Stimulated activated memory B cell treated with anti-CD40 and anti-IgM and Interleukin-4, amounts not matched to agents 10 μg/mL and 1 μg/mL and 100 μg/mL, for 72 hours (primary cell): ENCODE data around the gene HSD17B12.
"Not testable (repeated sequence)": the region's sequence is repeated elsewhere in the genome, so short reads cannot be mapped to it uniquely, and the experiment has no call there.

Experiments
- ATAC-seq: fragments of 150-1000 bp; cut with Tn5 transposase; 2 replicates; pipeline ENCODE4 v1.10.0; 2021
- H3K27ac Mint-ChIP-seq: one replicate; pipeline ENCODE4 v1.8.0; 2022; ENCODE audit warnings: mild to moderate bottlenecking, mixed read lengths
- H3K27me3 Mint-ChIP-seq: one replicate; pipeline ENCODE4 v1.8.0; 2022; ENCODE audit warnings: mixed read lengths
- H3K36me3 Mint-ChIP-seq: one replicate; pipeline ENCODE4 v1.8.0; 2022; ENCODE audit warnings: mixed read lengths
- H3K4me1 Mint-ChIP-seq: one replicate; pipeline ENCODE4 v1.8.0; 2022; ENCODE audit warnings: mixed read lengths
- H3K4me3 Mint-ChIP-seq: one replicate; pipeline ENCODE4 v1.8.0; 2022; ENCODE audit warnings: mild to moderate bottlenecking, moderate library complexity, mixed read lengths
- H3K9me3 Mint-ChIP-seq: one replicate; pipeline ENCODE4 v1.8.0; 2022; ENCODE audit warnings: mixed read lengths

The HSD17B12 gene

DNA sequence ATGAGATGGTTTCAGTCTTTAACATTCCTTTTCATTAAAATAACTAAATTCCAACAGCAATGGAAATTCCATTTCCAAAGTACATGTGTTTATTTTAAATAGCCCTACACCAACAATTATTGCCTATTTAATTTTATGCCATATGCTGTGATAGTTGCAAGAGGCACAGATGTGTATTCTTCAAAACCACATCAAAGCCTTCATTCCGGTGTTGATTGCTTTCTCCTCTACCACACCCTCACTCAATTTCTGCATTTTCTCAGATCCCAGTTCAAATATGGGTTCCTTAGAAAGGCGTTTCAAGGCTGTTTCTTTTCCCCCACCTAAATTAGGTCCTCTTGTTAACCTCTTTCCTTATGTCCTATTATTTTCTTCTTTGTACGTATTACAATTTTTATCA lies 6.0 kb upstream of the HSD17B12 start:
- peaks cover 15% of the 10 kb centered on the region for H3K27me3 Mint-ChIP-seq
- ATAC-seq, result no peak
- H3K4me3 Mint-ChIP-seq, result no peak overlapping the region

DNA sequence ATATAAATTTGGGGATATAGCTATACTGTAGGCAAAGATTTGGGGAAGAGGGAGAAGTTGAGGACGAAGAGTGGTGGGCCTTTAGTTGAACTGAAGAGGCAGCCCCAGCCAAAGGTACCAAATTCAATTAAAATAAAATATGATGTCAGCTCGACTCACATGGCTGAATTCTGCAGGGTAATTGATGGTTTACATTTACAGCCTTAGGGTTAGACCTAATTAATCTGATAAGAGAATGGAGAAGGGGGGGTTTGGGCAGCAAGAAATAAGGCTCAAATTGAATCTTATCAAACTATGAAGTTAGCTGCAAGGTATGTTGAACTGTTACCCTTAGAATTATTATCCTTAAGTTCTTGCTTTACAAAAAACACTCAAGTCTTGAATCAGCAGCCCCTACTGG lies 3.6 kb upstream of the HSD17B12 start:
- ATAC-seq, result no peak
- H3K9me3 Mint-ChIP-seq, result peaks cover 2% of the 10 kb centered on the region
- no peak overlapping the region for H3K4me3 Mint-ChIP-seq
- H3K27ac Mint-ChIP-seq, result no peak overlapping the region
- H3K27me3 Mint-ChIP-seq, result peaks cover 15% of the 10 kb centered on the region
- no peaks in the 10 kb centered on the region for H3K36me3 Mint-ChIP-seq
- H3K4me1 Mint-ChIP-seq, result peaks cover 17% of the 10 kb centered on the region

More for the DNA sequence above, 6.0 kb upstream of the HSD17B12 start:
- H3K27ac Mint-ChIP-seq, result no peak overlapping the region
- H3K9me3 Mint-ChIP-seq, result peaks cover 2% of the 10 kb centered on the region
- no peaks in the 10 kb centered on the region for H3K36me3 Mint-ChIP-seq
- no peaks in the 10 kb centered on the region for H3K4me1 Mint-ChIP-seq

DNA sequence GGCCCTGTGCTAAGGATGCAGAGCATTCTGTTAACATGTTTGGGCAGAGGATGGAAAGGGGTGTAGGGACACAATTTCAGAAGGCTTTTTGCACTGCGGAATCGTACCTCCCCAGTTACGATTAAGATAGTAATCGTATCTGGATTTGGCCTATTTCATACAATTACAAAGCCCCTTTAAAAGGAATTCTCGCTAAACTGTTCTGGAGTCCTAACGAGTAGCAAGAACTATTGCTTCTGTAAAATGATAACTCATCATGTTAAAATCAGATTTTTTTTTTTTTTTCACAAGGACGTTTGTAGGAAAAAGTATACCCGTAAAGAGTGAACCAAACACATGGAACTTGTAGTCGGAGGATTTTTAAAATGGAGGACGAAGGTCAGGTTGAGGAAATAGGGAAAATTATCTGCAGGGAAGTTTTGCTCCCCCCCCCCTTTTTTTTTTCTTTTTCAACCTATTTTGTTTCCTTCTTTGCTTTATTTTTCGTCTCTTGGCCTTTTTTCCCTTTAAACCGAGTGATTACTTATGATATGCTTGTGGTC lies 934 bp downstream of the HSD17B12 start:
- Mint-ChIP-seq H3K27me3 (no peaks in the 10 kb centered on the region), H3K36me3 (peaks cover 26% of the 10 kb centered on the region), H3K4me1 (peaks cover 41% of the 10 kb centered on the region), H3K27ac (peak overlapping the region; percentile 100), H3K9me3 (peaks cover 2% of the 10 kb centered on the region), H3K4me3 (peak overlapping the region; percentile 99)
- no peak for ATAC-seq

DNA sequence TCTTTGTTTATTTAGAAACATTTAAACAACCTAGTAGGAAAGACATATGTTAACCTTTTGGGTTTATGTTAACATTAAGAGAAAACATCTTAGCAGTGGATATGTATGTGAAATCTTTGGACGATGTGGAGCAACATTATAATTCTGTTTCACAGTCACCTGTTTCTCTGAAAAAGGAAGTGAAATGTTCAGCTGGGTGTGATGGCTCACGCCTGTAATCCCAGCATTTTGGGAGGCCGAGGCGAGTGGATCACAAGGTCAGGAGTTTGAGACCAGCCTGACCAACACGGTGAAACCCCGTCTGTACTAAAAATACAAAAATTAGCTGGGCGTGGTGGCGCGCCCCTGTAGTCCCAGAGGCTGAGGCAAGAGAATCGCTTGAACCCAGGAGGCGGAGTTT lies 1.5 kb downstream of the HSD17B12 start:
- H3K9me3 Mint-ChIP-seq, H3K27me3 Mint-ChIP-seq, ATAC-seq: not testable (repeated sequence)
- peak overlapping the region; percentile 99 for H3K4me3 Mint-ChIP-seq
- H3K36me3 Mint-ChIP-seq, result peaks cover 30% of the 10 kb centered on the region
- H3K27ac Mint-ChIP-seq, result peak overlapping the region; percentile 100
- peaks cover 43% of the 10 kb centered on the region for H3K4me1 Mint-ChIP-seq

DNA sequence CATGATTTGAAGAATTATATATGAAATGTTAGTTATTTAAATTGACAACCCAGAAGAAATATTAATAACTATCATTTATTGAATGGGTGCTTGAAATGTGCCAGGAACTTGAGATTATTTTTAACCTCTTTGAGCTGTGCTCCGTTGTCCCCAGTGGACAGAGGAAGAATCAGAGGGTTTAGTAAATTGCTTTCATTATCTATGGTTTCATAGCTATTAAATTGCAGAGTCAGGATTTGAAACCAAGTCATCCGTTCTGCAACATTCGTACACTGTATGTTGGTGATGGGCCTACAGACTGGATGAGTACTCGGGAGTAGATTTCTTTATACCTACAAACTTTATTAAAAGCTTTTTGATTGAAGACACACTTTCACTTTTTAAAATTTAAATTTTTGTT lies 4.9 kb downstream of the HSD17B12 start:
- Mint-ChIP-seq H3K27ac (no peak overlapping the region), H3K4me1 (peaks cover 50% of the 10 kb centered on the region), H3K9me3 (no peaks in the 10 kb centered on the region), H3K4me3 (no peak overlapping the region), H3K27me3 (no peaks in the 10 kb centered on the region), H3K36me3 (peaks cover 44% of the 10 kb centered on the region)
- ATAC-seq, result no peak

DNA sequence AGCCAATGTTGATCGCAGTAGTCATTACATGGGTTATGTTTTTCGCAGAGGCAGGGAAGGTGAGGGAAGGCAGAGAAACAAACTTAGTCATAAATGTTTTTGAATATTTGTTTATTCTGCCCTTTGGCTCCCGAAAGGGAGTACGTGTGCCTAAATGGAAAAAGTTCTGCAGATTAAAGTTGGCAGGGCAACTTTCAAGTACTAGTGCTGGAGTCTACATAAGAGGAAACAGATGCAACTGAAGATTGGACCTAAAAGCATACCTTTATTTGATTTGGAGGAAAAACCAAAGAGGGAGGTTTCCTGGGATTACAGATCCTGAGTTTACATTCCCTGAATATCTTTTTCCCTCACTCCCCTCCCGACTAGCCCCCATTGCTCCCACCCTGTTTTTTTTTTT lies 5.7 kb downstream of the HSD17B12 start:
- peaks cover 51% of the 10 kb centered on the region for H3K4me1 Mint-ChIP-seq
- no peaks in the 10 kb centered on the region for H3K9me3 Mint-ChIP-seq
- no peaks in the 10 kb centered on the region for H3K27me3 Mint-ChIP-seq
- ATAC-seq, result no peak
- no peak overlapping the region for H3K4me3 Mint-ChIP-seq
- H3K36me3 Mint-ChIP-seq, result peaks cover 48% of the 10 kb centered on the region
- H3K27ac Mint-ChIP-seq, result no peak overlapping the region

DNA sequence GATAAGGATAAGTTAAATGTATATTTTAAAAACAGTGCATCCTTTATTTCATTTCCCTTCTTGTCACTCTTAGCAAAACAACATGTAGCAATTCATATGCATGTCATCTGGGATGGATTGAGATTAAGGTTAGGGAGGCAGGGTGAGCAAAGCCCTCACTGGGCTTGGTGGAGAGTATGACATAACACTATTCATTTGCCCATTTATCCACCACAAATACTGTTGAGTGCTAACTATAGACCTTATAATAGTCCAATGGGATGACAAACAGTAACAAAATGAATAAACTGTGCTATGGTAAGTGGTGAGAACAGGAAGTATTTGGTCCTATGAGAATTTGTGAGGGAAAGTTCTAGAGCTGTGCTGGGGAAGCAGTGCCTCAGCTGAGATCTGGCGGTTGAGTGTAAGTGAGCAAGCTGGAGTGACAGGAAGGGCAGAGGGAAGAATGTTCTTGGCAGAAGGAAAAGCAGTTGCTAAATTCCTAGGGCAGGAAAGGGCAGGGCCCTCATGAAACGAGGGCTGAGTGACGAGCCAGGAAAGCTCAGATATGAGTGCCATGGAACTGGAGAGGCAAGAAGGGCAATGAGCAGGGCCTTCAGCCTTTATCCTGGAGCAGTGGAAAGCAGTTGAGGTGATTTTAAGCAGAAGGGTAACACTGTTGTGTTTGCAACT lies 6.7 kb downstream of the HSD17B12 start:
- no peak for ATAC-seq
- Mint-ChIP-seq H3K27ac (no peak overlapping the region), H3K4me3 (no peak overlapping the region), H3K4me1 (peaks cover 50% of the 10 kb centered on the region), H3K9me3 (no peaks in the 10 kb centered on the region), H3K27me3 (no peaks in the 10 kb centered on the region), H3K36me3 (peaks cover 58% of the 10 kb centered on the region)

DNA sequence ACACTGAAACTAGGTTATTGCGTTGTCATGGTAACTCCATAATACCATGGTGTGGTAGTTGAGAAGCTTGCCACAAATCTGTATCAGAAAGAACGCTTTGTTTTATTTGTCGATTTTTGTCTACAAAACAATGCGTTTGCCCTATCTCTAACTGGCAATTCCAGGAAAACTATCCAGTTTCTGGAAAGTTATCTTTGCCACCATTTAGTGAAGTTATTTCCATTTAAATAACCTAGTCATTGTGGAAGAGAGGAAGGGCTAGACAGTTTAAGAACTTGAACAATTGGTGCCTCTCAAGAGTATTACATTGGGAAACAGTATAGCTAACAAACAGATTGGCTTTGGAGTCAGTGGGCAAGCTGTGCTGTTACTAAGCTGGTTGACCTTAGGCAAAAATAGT lies 7.9 kb downstream of the HSD17B12 start:
- Mint-ChIP-seq H3K4me1 (peaks cover 50% of the 10 kb centered on the region), H3K27ac (no peak overlapping the region), H3K9me3 (no peaks in the 10 kb centered on the region), H3K36me3 (peaks cover 52% of the 10 kb centered on the region), H3K4me3 (no peak overlapping the region), H3K27me3 (no peaks in the 10 kb centered on the region)
- ATAC-seq, result no peak

DNA sequence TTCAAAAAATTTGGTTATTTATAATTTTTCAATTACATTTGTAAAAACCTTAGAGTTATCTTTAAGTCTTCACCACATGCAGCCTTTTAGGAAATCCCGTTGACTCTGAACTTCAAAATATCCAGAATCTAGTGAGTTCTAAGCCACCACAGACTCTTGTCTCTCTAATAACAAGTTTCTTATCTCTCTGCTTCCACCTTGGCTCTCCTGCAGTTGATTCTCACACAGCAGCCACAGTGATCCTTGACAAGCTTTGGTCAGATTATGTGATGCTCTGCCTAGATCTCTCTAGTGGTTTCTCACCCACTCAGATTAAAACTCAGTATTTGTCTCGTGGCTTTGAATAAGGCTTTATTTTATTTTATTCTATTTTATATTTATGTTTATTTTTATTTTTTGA lies 8.6 kb downstream of the HSD17B12 start:
- peaks cover 48% of the 10 kb centered on the region for H3K36me3 Mint-ChIP-seq
- ATAC-seq, result no peak
- H3K27ac Mint-ChIP-seq, result no peak overlapping the region
- peaks cover 50% of the 10 kb centered on the region for H3K4me1 Mint-ChIP-seq
- H3K27me3 Mint-ChIP-seq, result no peaks in the 10 kb centered on the region
- no peak overlapping the region for H3K4me3 Mint-ChIP-seq
- no peaks in the 10 kb centered on the region for H3K9me3 Mint-ChIP-seq

DNA sequence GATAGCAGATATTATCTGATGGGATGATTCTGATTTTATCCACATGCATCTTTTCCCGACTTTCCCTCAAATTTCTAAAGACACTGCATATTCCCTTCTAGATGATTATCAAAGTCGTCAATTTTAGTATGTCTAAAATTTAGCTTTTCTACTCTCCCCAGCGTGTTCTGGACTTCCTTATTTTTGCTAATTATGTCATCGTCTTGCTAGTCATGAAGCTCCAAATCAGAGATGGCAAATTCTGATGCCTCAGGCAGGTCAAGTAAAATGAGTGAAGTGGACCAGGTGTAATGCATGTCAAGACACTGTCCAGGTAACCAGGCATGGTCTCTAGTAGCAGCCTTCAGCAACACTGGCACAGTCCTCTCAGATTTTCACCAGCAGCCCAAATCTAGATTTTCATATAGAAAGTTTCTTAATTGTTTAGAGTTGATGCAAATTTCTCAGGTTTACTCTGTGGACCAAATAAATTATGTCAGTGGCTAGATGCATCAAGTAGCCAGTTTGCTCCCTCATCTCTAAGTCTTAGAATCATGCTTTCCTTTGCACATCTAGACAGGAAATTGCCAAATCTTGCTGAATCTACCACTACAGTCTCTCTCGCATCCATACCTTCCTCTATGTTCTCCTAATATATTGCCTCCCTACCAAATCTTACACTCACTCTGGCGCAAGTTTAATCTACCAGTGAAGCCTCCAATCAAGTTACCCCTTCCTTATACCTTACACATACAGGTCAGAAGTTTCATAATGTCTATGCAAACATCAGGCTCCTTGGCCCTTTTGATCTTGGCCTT lies 10.6 kb downstream of the HSD17B12 start:
- Mint-ChIP-seq H3K4me3 (no peak overlapping the region), H3K27me3 (no peaks in the 10 kb centered on the region), H3K27ac (no peak overlapping the region), H3K4me1 (peaks cover 51% of the 10 kb centered on the region), H3K36me3 (peaks cover 36% of the 10 kb centered on the region), H3K9me3 (no peaks in the 10 kb centered on the region)
- no peak for ATAC-seq

DNA sequence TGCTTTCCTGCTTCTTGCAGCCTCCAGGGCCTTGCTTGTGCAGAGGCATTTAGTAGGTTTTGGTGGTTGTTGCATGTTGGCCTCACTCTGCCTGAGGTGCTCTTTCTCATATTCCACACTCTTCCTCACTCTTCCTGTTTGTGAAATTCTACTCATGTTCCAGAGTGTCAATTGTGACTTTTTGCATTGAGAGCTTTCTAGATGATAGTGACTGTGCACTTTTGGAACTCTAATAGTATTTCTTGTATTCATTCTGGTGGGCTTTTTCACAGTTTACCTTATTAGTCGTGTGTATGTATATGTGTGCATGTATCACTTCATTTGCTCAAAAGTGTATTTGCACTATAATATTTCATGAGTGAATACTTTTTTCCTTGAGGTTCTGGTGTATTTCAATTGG lies 11.3 kb downstream of the HSD17B12 start:
- ATAC-seq, result no peak
- Mint-ChIP-seq H3K9me3 (no peaks in the 10 kb centered on the region), H3K4me1 (peaks cover 51% of the 10 kb centered on the region), H3K27me3 (no peaks in the 10 kb centered on the region), H3K27ac (no peak overlapping the region), H3K4me3 (no peak overlapping the region), H3K36me3 (peaks cover 35% of the 10 kb centered on the region)

DNA sequence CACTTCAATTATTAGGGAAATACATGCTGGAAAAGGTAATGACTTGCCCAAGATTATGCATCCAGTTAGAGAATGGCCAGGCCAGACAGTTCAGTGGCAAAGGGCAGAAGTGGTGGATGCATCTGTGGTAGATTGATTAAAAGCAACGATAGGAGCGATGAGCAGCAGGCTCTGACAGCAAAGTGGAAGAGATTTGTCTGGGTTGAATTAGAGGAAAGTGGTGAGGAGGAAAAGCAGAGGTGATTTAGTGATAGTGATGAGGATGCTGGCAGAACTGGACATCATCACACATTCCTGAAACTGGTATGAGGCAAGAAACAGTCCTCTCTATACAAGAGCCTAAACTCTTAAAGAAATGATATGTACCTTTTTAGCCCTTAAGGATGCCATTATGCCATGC lies 12.5 kb downstream of the HSD17B12 start:
- Mint-ChIP-seq H3K9me3 (no peaks in the 10 kb centered on the region), H3K27me3 (no peaks in the 10 kb centered on the region), H3K27ac (no peak overlapping the region), H3K4me3 (no peak overlapping the region), H3K4me1 (peaks cover 55% of the 10 kb centered on the region), H3K36me3 (peaks cover 32% of the 10 kb centered on the region)
- no peak for ATAC-seq

DNA sequence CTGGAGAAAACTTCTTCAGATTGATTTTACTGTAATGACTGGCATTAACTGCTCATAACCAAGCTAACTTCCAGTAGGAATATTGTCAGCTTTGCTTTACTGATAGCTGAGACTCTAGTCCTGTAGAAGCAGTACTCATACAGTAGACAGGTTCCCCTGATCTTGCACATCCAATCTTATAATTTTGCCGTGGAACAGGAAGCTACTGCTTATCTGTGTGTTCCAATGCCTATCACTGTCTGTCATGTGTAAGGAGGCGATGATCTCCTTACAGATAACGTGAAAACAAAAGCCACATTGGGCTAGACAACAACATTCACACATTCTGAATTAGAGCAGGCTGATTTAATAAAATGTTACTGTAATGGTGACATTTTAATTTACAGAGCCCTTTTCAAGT lies 13.2 kb downstream of the HSD17B12 start:
- Mint-ChIP-seq H3K27ac (no peak overlapping the region), H3K4me3 (no peak overlapping the region), H3K9me3 (no peaks in the 10 kb centered on the region), H3K36me3 (peaks cover 32% of the 10 kb centered on the region), H3K27me3 (no peaks in the 10 kb centered on the region), H3K4me1 (peaks cover 56% of the 10 kb centered on the region)
- no peak for ATAC-seq

DNA sequence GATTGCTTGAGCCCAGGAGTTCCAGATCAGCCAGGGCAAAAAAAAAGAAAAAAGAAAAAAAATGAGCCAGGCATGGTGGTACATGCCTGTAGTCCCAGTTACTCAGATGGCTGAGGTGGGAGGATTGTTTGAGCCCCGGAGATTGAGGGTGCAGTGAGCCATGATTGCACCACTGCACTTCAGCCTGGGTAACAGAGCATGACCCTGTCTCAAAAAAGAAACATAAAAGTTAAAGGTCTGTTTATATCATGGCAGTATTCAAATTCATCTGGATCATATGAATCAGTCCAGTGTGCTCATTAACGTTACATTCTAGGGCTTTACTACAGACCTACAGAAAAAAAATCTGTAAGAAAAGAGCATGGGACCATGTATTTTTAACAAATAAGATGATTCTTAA lies 13.9 kb downstream of the HSD17B12 start:
- Mint-ChIP-seq H3K27ac (no peak overlapping the region), H3K36me3 (peaks cover 32% of the 10 kb centered on the region), H3K4me3 (no peak overlapping the region), H3K27me3 (no peaks in the 10 kb centered on the region), H3K9me3 (no peaks in the 10 kb centered on the region), H3K4me1 (peaks cover 56% of the 10 kb centered on the region)
- ATAC-seq, result no peak

DNA sequence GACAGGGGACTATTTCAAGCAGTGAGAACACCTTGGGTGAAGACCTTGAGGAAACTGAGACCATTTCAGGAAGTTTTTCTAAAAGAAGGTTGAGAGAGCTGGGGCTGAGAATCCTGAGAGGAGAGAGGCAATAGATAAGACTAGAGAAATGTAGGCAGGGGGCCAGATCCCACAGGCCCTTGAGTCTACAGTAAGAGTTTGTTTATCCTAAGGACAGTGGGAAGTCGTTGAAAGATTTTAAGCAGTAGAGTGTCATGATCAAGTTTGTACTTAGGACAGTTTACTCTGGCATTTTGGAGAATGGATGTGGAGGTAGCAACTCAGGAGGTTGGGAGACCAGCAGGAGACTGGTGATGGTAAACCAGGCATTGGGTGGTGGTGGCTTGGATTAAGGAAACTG lies 17.1 kb downstream of the HSD17B12 start:
- peaks cover 35% of the 10 kb centered on the region for H3K36me3 Mint-ChIP-seq
- ATAC-seq, result no peak
- peaks cover 6% of the 10 kb centered on the region for H3K9me3 Mint-ChIP-seq
- H3K4me1 Mint-ChIP-seq, result peaks cover 33% of the 10 kb centered on the region
- no peak overlapping the region for H3K27ac Mint-ChIP-seq
- no peaks in the 10 kb centered on the region for H3K27me3 Mint-ChIP-seq
- no peak overlapping the region for H3K4me3 Mint-ChIP-seq

DNA sequence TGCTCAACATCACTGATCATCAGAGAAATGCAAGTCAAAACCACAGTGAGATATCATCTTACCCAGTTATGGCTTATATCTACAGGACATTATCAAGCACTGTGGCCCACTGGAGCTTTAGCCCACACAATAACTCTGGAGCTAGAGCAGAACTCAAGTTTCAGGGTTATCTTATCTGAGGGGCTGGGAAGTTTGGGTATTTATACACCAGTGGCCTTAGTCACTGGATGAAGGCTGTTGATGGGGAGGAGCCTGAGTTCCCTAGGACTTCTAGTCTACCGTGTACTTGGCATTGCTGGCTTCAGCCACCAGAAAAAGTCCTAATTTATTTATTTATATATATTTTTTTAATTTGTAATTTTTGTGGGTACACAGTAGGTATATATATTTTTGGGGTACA lies 19.3 kb downstream of the HSD17B12 start:
- Mint-ChIP-seq H3K4me3 (no peak overlapping the region), H3K27me3 (no peaks in the 10 kb centered on the region), H3K27ac (no peak overlapping the region), H3K36me3 (peaks cover 55% of the 10 kb centered on the region), H3K4me1 (peaks cover 30% of the 10 kb centered on the region), H3K9me3 (peaks cover 6% of the 10 kb centered on the region)
- ATAC-seq, result no peak
